Astrocyte (in vitro differentiated cells and primary cell): ENCODE results near the gene RTBDN. TPM values are rescaled to one million over a fixed set of nuclear protein-coding genes. Genes with fewer than 3 reads are reported as not detected.

Experiments
- DNase-seq: peaks from one replicate; pipeline ENCODE4 v3.0.0-alpha.2; 2010; ENCODE audit warnings: low read depth
- FAIRE-seq: peaks from 2 replicates; lab custom pipeline; 2011; peaks lifted over from hg19 to GRCh38; lab: Jason Lieb, UNC
- H2AFZ ChIP-seq: 2 replicates; pipeline ENCODE4 v1.6.0; 2012; ENCODE audit warnings: low read depth, low read length, inconsistent platforms
- H3K27ac ChIP-seq: 2 replicates; pipeline ENCODE4 v1.5.1; 2011; ENCODE audit warnings: low read depth, low read length, inconsistent platforms
- H3K27me3 ChIP-seq: 2 replicates; pipeline ENCODE4 v1.6.0; 2011; ENCODE audit warnings: low read length, inconsistent platforms; ENCODE audit not compliant: insufficient read depth
- H3K36me3 ChIP-seq: 2 replicates; pipeline ENCODE4 v1.5.1; 2011; ENCODE audit warnings: low read length, inconsistent platforms; ENCODE audit not compliant: insufficient read depth
- H3K4me1 ChIP-seq: 2 replicates; pipeline ENCODE4 v1.5.1; 2011; ENCODE audit warnings: low read length, inconsistent platforms; ENCODE audit not compliant: insufficient read depth
- H3K4me2 ChIP-seq: 2 replicates; pipeline ENCODE4 v1.6.0; 2012; ENCODE audit warnings: low read length, inconsistent platforms
- H3K4me3 ChIP-seq: 2 replicates; pipeline ENCODE4 v1.5.1; 2011; ENCODE audit warnings: low read depth, mild to moderate bottlenecking, low read length, inconsistent platforms; ENCODE audit not compliant: insufficient read depth
- H3K79me2 ChIP-seq: 2 replicates; pipeline ENCODE4 v1.6.0; 2012; ENCODE audit warnings: mild to moderate bottlenecking, low read length, inconsistent platforms; ENCODE audit not compliant: insufficient read depth
- H3K9ac ChIP-seq: 2 replicates; pipeline ENCODE4 v1.6.0; 2012; ENCODE audit warnings: mild to moderate bottlenecking, low read length, inconsistent platforms
- H3K9me3 ChIP-seq: 2 replicates; pipeline ENCODE4 v1.5.1; 2012; ENCODE audit warnings: low read depth, mild to moderate bottlenecking, low read length, inconsistent platforms; ENCODE audit not compliant: insufficient read depth
- H4K20me1 ChIP-seq: 2 replicates; pipeline ENCODE4 v1.6.0; 2012; ENCODE audit warnings: low read length, inconsistent platforms; ENCODE audit not compliant: insufficient read depth
- H3K27ac Mint-ChIP-seq: one replicate; pipeline ENCODE4 v1.8.0; 2021; ENCODE audit warnings: mild to moderate bottlenecking, mixed read lengths; ENCODE audit not compliant: unreplicated experiment
- H3K27me3 Mint-ChIP-seq: one replicate; pipeline ENCODE4 v1.8.0; 2021; ENCODE audit warnings: low read depth, mixed read lengths; ENCODE audit not compliant: unreplicated experiment
- H3K36me3 Mint-ChIP-seq: one replicate; pipeline ENCODE4 v1.8.0; 2021; ENCODE audit warnings: low read depth, mixed read lengths; ENCODE audit not compliant: unreplicated experiment
- H3K4me1 Mint-ChIP-seq: one replicate; pipeline ENCODE4 v1.8.0; 2021; ENCODE audit warnings: low read depth, mixed read lengths; ENCODE audit not compliant: unreplicated experiment
- H3K4me3 Mint-ChIP-seq: one replicate; pipeline ENCODE4 v1.8.0; 2021; ENCODE audit warnings: mild to moderate bottlenecking, moderate library complexity, mixed read lengths; ENCODE audit not compliant: unreplicated experiment
- H3K9me3 Mint-ChIP-seq: one replicate; pipeline ENCODE4 v1.8.0; 2021; ENCODE audit warnings: mild to moderate bottlenecking, mixed read lengths; ENCODE audit not compliant: unreplicated experiment
- EZH2 ChIP-seq: IDR thresholded peaks from 2 replicates; pipeline ENCODE4 v1.6.1; 2012; ENCODE audit warnings: mild to moderate bottlenecking, low read length, inconsistent platforms; ENCODE audit not compliant: insufficient read depth
- total RNA-seq: library from RNA; stranded (reverse); gene quantifications from 2 replicates; pipeline ENCODE4 v1.2.1, GENCODE V29; 2021
- TF ChIP-seq, protein P1 (sequence below): IDR thresholded peaks from 2 replicates; pipeline ENCODE4 v1.5.1; 2011; ENCODE audit warnings: low read depth, mild to moderate bottlenecking, inconsistent platforms, low read length, moderate library complexity; ENCODE audit not compliant: insufficient read depth

RTBDN gene
- total RNA-seq, 1 donor from 2014 or later, result not detected

DNA sequence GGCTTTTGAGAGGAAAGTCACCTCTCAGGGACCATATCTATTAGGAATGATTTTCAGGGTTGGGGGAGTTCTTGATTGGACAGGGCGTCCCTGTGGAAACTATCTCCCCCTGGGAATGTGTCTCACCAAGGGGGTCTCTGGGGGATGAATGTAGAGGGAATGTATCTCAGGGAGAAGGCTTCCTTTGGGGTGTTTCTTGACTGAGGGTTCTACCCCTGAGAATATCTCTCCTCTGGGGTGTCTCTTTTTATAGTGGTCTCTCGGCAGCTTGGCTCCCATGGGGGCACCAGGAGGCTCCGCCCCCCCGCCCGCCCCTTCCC is 1.0 kb downstream of the RTBDN start:
- Histone ChIP-seq H3K27ac (no peak overlapping the region), H4K20me1 (no peaks in the 10 kb centered on the region), H3K9me3 (no peaks in the 10 kb centered on the region), H3K4me3 (no peak overlapping the region), H3K4me2 (no peak overlapping the region), H3K27me3 (peaks cover 51% of the 10 kb centered on the region), H3K9ac (no peak overlapping the region), H3K4me1 (no peaks in the 10 kb centered on the region), H2AFZ (no peak overlapping the region), H3K79me2 (no peaks in the 10 kb centered on the region), H3K36me3 (no peaks in the 10 kb centered on the region)
- Mint-ChIP-seq H3K9me3 (peaks cover 3% of the 10 kb centered on the region), H3K4me1 (no peaks in the 10 kb centered on the region), H3K4me3 (peak overlapping the region; percentile 31), H3K27me3 (peaks cover 41% of the 10 kb centered on the region), H3K27ac (no peak overlapping the region), H3K36me3 (no peaks in the 10 kb centered on the region)
- DNase-seq (no peak), FAIRE-seq (no peak)
- TF ChIP-seq EZH2, result no peak

DNA sequence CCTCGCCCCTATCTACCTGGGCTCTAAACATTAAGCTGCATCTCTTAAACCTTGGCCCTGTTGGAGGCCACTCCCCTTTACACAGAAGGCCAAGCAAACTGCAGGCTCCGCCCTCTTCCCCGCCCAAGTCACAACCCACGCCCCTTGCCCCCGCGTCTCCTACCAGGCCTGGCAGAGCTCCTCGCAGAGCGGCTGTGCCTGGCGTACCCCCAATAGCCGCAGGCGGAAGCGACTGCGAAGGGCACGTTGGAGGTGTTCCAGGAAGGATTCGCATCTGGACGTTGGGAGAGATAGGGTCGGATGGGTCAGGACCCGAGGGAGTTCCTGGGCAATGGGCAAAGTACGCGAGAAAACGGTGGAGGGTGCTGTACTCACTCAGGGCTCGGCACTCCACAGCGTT is 5.9 kb downstream of the RTBDN start:
- no peak for DNase-seq
- no peak overlapping the region for H3K27ac ChIP-seq
- no peaks in the 10 kb centered on the region for H4K20me1 ChIP-seq
- no peak overlapping the region for H2AFZ ChIP-seq
- no peaks in the 10 kb centered on the region for H3K4me1 ChIP-seq
- Mint-ChIP-seq H3K9me3 (no peaks in the 10 kb centered on the region), H3K27ac (no peak overlapping the region), H3K27me3 (peaks cover 42% of the 10 kb centered on the region), H3K4me3 (no peak overlapping the region), H3K4me1 (no peaks in the 10 kb centered on the region), H3K36me3 (peaks cover 3% of the 10 kb centered on the region)
- H3K4me2 ChIP-seq, result no peak overlapping the region
- no peak overlapping the region for H3K9ac ChIP-seq
- H3K79me2 ChIP-seq, result no peaks in the 10 kb centered on the region
- H3K4me3 ChIP-seq, result no peak overlapping the region
- no peaks in the 10 kb centered on the region for H3K36me3 ChIP-seq
- FAIRE-seq, result no peak
- H3K27me3 ChIP-seq, result peaks cover 13% of the 10 kb centered on the region
- no peaks in the 10 kb centered on the region for H3K9me3 ChIP-seq
- TF ChIP-seq, protein P1, sequence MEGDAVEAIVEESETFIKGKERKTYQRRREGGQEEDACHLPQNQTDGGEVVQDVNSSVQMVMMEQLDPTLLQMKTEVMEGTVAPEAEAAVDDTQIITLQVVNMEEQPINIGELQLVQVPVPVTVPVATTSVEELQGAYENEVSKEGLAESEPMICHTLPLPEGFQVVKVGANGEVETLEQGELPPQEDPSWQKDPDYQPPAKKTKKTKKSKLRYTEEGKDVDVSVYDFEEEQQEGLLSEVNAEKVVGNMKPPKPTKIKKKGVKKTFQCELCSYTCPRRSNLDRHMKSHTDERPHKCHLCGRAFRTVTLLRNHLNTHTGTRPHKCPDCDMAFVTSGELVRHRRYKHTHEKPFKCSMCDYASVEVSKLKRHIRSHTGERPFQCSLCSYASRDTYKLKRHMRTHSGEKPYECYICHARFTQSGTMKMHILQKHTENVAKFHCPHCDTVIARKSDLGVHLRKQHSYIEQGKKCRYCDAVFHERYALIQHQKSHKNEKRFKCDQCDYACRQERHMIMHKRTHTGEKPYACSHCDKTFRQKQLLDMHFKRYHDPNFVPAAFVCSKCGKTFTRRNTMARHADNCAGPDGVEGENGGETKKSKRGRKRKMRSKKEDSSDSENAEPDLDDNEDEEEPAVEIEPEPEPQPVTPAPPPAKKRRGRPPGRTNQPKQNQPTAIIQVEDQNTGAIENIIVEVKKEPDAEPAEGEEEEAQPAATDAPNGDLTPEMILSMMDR, result no peak
- TF ChIP-seq EZH2, result no peak

DNA sequence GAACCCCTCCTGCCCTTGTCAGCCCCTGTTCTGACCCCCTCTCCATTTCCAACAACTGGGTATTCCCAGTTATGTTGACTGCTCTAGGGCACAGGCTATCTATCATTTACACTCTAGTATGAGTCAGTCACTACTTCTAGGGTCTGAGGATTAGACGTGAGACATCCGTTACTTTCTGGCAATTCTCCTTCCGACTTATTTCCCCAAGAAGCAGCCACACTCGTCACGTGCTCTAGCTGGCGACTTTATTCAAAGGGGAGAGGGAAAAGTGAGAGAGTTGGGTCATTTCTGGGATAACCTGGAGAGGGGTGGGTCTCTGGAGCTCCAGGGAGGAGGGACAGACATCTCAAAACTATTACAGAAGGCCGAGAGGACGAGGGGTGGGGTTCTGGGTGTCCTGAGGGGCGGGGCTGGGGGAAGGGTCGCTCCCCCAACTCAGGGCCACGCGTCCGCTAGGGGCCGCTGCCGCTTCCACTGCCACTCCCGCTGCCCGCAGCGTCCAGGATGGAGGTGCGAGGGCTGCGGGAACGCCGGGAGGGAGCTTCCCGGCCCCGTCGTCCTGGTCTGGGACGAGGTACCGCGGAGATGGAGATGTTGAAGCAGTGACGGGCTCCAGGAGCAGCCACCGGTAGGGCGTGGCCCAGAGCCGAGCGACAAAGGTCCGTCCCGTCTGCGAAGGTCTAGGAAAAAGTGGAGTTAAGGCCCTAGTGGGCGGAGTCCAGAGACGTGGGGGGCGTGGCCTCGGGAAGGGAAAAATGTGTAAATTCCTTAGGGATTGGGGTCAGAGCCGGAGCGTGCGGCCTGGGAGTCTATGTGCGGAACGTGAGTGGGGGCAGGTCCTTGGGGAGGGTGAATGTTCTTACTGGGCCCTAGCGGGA is 8.9 kb downstream of the RTBDN start:
- peak overlapping the region; percentile 52 for H2AFZ ChIP-seq
- Mint-ChIP-seq H3K4me1 (no peaks in the 10 kb centered on the region), H3K36me3 (peaks cover 3% of the 10 kb centered on the region), H3K4me3 (no peak overlapping the region), H3K27ac (no peak overlapping the region), H3K27me3 (peaks cover 20% of the 10 kb centered on the region), H3K9me3 (no peaks in the 10 kb centered on the region)
- peak overlapping the region; percentile 58 for H3K4me2 ChIP-seq
- H3K9me3 ChIP-seq, result peaks cover 3% of the 10 kb centered on the region
- H4K20me1 ChIP-seq, result no peaks in the 10 kb centered on the region
- no peaks in the 10 kb centered on the region for H3K4me1 ChIP-seq
- TF ChIP-seq EZH2, result no peak
- TF ChIP-seq, protein P1, result peak; percentile 14
- no peak for DNase-seq
- H3K9ac ChIP-seq, result no peak overlapping the region
- FAIRE-seq, result no peak
- no peaks in the 10 kb centered on the region for H3K79me2 ChIP-seq
- H3K27ac ChIP-seq, result no peak overlapping the region
- H3K36me3 ChIP-seq, result no peaks in the 10 kb centered on the region
- H3K4me3 ChIP-seq, result no peak overlapping the region
- H3K27me3 ChIP-seq, result no peaks in the 10 kb centered on the region
